OCI-LY1 (cell line): ENCODE data around the gene GALNT18.

ENCODE experiments used
- H2AFZ ChIP-seq: fragments of 200-600 bp; sonication (generic), shearing (Covaris generic); 2 replicates; pipeline ENCODE4 v1.6.0; 2014; ENCODE audit warnings: antibody characterized with exemption, mild to moderate bottlenecking, low read length
- H3F3A ChIP-seq: fragments of 200-600 bp; sonication (generic), shearing (Covaris generic); 2 replicates; pipeline ENCODE4 v1.6.0; 2014; ENCODE audit warnings: mild to moderate bottlenecking, antibody characterized with exemption, low read length, moderate library complexity; ENCODE audit not compliant: insufficient read depth
- H3K27ac ChIP-seq: fragments of 200-600 bp; sonication (generic); 2 replicates; pipeline ENCODE4 v1.5.1; 2014; ENCODE audit warnings: low read length, mixed run types, mild to moderate bottlenecking, low read depth; ENCODE audit not compliant: poor library complexity, severe bottlenecking
- H3K27me3 ChIP-seq: fragments of 200-600 bp; sonication (generic); 2 replicates; pipeline ENCODE4 v1.6.0; 2014; ENCODE audit warnings: antibody characterized with exemption, mild to moderate bottlenecking, low read length, moderate library complexity; ENCODE audit not compliant: insufficient read depth
- H3K36me3 ChIP-seq: fragments of 200-600 bp; sonication (generic); 2 replicates; pipeline ENCODE4 v1.6.1; 2014; ENCODE audit warnings: mild to moderate bottlenecking, antibody characterized with exemption, low read length, moderate library complexity, mixed read lengths; ENCODE audit not compliant: insufficient read depth
- H3K4me1 ChIP-seq: fragments of 200-600 bp; sonication (generic); 2 replicates; pipeline ENCODE4 v1.5.1; 2014; ENCODE audit warnings: mild to moderate bottlenecking, low read length, moderate library complexity; ENCODE audit not compliant: insufficient read depth, severe bottlenecking
- H3K4me2 ChIP-seq: fragments of 200-600 bp; sonication (generic), shearing (Covaris generic); 2 replicates; pipeline ENCODE4 v1.6.1; 2014; ENCODE audit warnings: low read length
- H3K4me3 ChIP-seq: fragments of 200-600 bp; sonication (generic); 2 replicates; pipeline ENCODE4 v1.5.1; 2014; ENCODE audit warnings: low read length, low read depth, mild to moderate bottlenecking, mixed read lengths; ENCODE audit not compliant: poor library complexity, severe bottlenecking
- H3K79me2 ChIP-seq: fragments of 200-600 bp; shearing (Covaris generic); 2 replicates; pipeline ENCODE4 v1.6.1; 2016; ENCODE audit warnings: mixed run types, low read length, mixed read lengths; ENCODE audit not compliant: insufficient read depth
- H3K9ac ChIP-seq: fragments of 200-600 bp; sonication (generic), shearing (Covaris generic); 2 replicates; pipeline ENCODE4 v1.6.1; 2014; ENCODE audit warnings: mild to moderate bottlenecking, low read length, mixed read lengths
- H3K9me2 ChIP-seq: fragments of 200-600 bp; sonication (generic), shearing (Covaris generic); 2 replicates; pipeline ENCODE4 v1.6.1; 2014; ENCODE audit warnings: low read depth, mild to moderate bottlenecking, low read length, mixed read lengths
- H3K9me3 ChIP-seq: fragments of 200-600 bp; shearing (Covaris generic); 2 replicates; pipeline ENCODE4 v1.6.1; 2014; ENCODE audit warnings: low read length, mixed read lengths
- H4K20me1 ChIP-seq: fragments of 200-600 bp; sonication (generic), shearing (Covaris generic); 2 replicates; pipeline ENCODE4 v1.6.0; 2016; ENCODE audit warnings: mild to moderate bottlenecking, low read length; ENCODE audit not compliant: insufficient read depth
- EZH2 ChIP-seq: fragments of 200-600 bp; sonication (generic), shearing (Covaris generic); IDR thresholded peaks from 2 replicates; pipeline ENCODE4 v1.8.0; 2017; ENCODE audit warnings: borderline replicate concordance, mixed run types, mild to moderate bottlenecking, antibody characterized with exemption, low read length, moderate library complexity, mixed read lengths
- TF ChIP-seq, protein P1 (sequence below): fragments of 200-600 bp; sonication (generic), shearing (Covaris generic); IDR thresholded peaks from 2 replicates; pipeline ENCODE4 v1.5.1; 2017; ENCODE audit warnings: mild to moderate bottlenecking, antibody characterized with exemption, low read length, moderate library complexity, mixed read lengths

Gene GALNT18

DNA sequence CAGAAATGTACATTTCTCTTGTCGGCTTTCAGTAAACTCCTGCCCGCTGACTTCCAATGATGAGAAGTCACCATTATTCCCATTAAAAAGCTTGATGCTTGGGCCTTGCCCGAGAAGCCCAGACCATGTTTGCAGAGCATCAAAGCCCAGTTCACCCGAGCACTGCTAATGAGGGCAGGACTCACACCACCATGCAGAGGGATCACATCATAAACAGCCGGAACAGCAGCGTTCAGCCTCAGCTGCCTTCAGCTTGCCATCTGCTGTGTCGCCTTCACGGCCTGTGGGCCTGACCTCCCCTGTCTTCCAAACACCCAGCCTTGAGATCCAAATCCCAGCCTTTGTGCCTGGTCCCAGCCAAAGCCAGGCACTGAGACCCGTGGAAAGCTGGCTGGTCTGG lies 163.3 kb downstream of the GALNT18 start:
- H3K79me2 ChIP-seq = no peaks in the 10 kb centered on the region
- H3K4me2 ChIP-seq = no peak overlapping the region
- no peak overlapping the region for H2AFZ ChIP-seq
- no peaks in the 10 kb centered on the region for H3K4me1 ChIP-seq
- no peak overlapping the region for H3K9ac ChIP-seq
- H3K4me3 ChIP-seq = no peak overlapping the region
- H3K36me3 ChIP-seq = no peaks in the 10 kb centered on the region
- no peaks in the 10 kb centered on the region for H3K27me3 ChIP-seq
- H3F3A ChIP-seq = no peaks in the 10 kb centered on the region
- no peaks in the 10 kb centered on the region for H3K9me3 ChIP-seq
- TF ChIP-seq, protein P1, sequence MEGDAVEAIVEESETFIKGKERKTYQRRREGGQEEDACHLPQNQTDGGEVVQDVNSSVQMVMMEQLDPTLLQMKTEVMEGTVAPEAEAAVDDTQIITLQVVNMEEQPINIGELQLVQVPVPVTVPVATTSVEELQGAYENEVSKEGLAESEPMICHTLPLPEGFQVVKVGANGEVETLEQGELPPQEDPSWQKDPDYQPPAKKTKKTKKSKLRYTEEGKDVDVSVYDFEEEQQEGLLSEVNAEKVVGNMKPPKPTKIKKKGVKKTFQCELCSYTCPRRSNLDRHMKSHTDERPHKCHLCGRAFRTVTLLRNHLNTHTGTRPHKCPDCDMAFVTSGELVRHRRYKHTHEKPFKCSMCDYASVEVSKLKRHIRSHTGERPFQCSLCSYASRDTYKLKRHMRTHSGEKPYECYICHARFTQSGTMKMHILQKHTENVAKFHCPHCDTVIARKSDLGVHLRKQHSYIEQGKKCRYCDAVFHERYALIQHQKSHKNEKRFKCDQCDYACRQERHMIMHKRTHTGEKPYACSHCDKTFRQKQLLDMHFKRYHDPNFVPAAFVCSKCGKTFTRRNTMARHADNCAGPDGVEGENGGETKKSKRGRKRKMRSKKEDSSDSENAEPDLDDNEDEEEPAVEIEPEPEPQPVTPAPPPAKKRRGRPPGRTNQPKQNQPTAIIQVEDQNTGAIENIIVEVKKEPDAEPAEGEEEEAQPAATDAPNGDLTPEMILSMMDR = no peak
- no peak for TF ChIP-seq EZH2
- no peaks in the 10 kb centered on the region for H3K9me2 ChIP-seq
- H3K27ac ChIP-seq = no peak overlapping the region
- H4K20me1 ChIP-seq = no peaks in the 10 kb centered on the region

DNA sequence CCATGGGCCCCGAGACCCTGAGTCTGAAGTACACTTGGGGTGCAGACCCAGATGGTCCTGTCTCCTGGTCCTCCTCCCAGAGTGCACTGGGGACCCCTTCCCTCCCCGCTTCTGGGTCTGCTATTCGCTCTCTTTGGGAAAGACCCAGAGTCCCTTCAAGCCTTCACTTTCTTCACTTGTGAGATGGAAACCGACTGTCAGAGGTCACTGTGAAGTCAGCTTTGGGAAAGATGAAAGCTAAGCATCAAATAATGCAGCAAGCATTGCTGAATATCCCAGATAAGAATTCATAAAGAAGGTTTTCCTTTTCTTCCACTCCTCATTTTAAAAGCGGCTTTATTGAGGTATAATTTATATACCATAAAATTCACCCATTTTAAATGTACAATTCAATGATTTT lies 163.8 kb downstream of the GALNT18 start:
- H3K36me3 ChIP-seq = no peaks in the 10 kb centered on the region

DNA sequence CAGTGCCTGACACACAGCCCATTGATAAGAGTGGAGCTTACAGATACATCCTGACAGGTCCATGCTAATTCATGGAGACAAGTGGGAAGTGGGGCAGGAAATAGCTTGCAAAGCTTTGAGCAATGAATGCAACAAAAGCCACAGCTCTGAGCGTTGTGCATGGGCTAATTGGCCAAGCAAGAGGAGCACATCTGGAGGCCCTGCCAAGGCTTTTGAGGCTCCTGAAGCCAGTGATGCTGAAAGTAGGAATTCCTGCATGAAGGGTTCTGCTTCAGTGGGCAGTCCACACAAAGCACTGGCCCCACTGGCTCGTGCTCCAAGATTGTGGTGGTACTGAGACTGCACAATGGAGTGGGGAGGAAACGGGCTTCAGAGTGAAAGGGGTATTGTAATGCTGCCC lies 164.9 kb downstream of the GALNT18 start:
- no peaks in the 10 kb centered on the region for H3K79me2 ChIP-seq
- TF ChIP-seq, protein P1 = no peak
- no peak for TF ChIP-seq EZH2
- no peaks in the 10 kb centered on the region for H3K4me1 ChIP-seq
- no peak overlapping the region for H3K4me3 ChIP-seq
- H3F3A ChIP-seq = no peaks in the 10 kb centered on the region
- H3K36me3 ChIP-seq = no peaks in the 10 kb centered on the region
- no peaks in the 10 kb centered on the region for H4K20me1 ChIP-seq
- no peak overlapping the region for H3K4me2 ChIP-seq
- H3K27ac ChIP-seq = no peak overlapping the region
- H3K9me2 ChIP-seq = no peaks in the 10 kb centered on the region
- no peaks in the 10 kb centered on the region for H3K9me3 ChIP-seq
- H3K9ac ChIP-seq = no peak overlapping the region
- H2AFZ ChIP-seq = no peak overlapping the region
- H3K27me3 ChIP-seq = no peaks in the 10 kb centered on the region

More for the DNA sequence above, 163.8 kb downstream of the GALNT18 start:
- Histone ChIP-seq H3K4me1 (no peaks in the 10 kb centered on the region), H3K27ac (no peak overlapping the region), H3K4me3 (no peak overlapping the region), H3K9me3 (no peaks in the 10 kb centered on the region), H4K20me1 (no peaks in the 10 kb centered on the region), H3F3A (no peaks in the 10 kb centered on the region), H3K9ac (no peak overlapping the region), H2AFZ (no peak overlapping the region), H3K79me2 (no peaks in the 10 kb centered on the region), H3K9me2 (no peaks in the 10 kb centered on the region), H3K27me3 (no peaks in the 10 kb centered on the region), H3K4me2 (no peak overlapping the region)
- TF ChIP-seq, protein P1 = no peak
- TF ChIP-seq EZH2 = no peak
